Measurements from ENCODE around the gene EPHB2. TPM values are rescaled to one million over a fixed set of nuclear protein-coding genes. Genes with fewer than 3 reads are reported as not detected.
A peak's percentile ranks its signal among the peaks of the same experiment; 100 is the strongest.

The EPHB2 gene
- total and polyA plus RNA-seq, 2 of the 8 experiments (the other 6 are each of a cell fraction or from before 2014, with no cell fraction given): 15.8 to 17.2 TPM

DNA sequence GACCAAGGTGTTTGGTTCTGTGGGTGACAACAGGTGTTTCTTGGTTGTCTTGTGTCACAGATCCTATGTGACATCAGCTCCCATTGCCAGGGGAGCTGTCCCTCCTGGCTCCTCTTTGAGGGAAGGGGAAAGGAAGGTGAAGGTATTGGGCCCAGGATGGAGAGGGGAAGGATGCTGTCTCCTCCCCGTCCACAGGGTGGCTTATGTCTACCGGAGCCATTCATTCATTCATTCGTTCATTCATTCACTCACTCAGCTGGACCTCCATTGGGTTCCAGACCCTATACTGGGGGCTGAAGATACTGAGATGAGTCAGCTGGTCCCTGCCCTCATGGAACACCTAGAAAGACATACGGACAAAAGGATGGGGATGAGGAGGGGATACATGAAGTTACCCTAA is 38.9 kb downstream of the EPHB2 start:
- Histone ChIP-seq H4K8ac (ENCODE audit: extremely low read depth, insufficient read depth, low read length) (no peak overlapping the region), H3K9me3 (ENCODE audit: insufficient read depth in 2 of 2, low read depth in 1 of 2, low read length in 1 of 2) (no peaks in the 10 kb centered on the region), H3K79me2 (ENCODE audit: control insufficient read depth in 1 of 2, insufficient read depth in 2 of 2, low read length in 2 of 2) (no peaks in the 10 kb centered on the region), H3K56ac (replicated peaks; ENCODE audit: insufficient read length, low read depth, low read length) (no peak overlapping the region), H3K4ac (replicated peaks; ENCODE audit: insufficient read length, low read depth, low read length) (no peak overlapping the region), H3K23ac (ENCODE audit: insufficient read length) (no peak overlapping the region), H3K4me2 (ENCODE audit: insufficient read depth in 1 of 2, low read depth in 2 of 2, low read length in 2 of 2) (no peak overlapping the region), H2AK5ac (ENCODE audit: low read depth, low read length) (no peak overlapping the region), H3K4me1 (replicated peaks in 1 of 4; ENCODE audit: control insufficient read depth in 3 of 4, insufficient read depth in 4 of 4, low read length in 3 of 4) (peaks cover 0 to 5% (median 1%) of the 10 kb centered on the region in 4 experiments; a peak in 2 of 7 replicates), H3K18ac (ENCODE audit: extremely low read depth, low read length) (no peak overlapping the region), H4K20me1 (replicated peaks in 1 of 2; ENCODE audit: control insufficient read depth in 1 of 2, insufficient read depth in 2 of 2, low read length in 2 of 2) (no peaks in the 10 kb centered on the region), H3K36me3 (ENCODE audit: control insufficient read depth in 2 of 4, insufficient read depth in 4 of 4, low read length in 3 of 4) (no peaks in the 10 kb centered on the region; a peak in 1 of 8 replicates), H3K27ac (ENCODE audit: low read depth, low read length) (no peak overlapping the region), H3K79me1 (ENCODE audit: low read depth, low read length) (no peaks in the 10 kb centered on the region), H2BK20ac (ENCODE audit: low read length) (no peak overlapping the region), H2BK5ac (ENCODE audit: low read depth, low read length) (no peak overlapping the region), H3K14ac (ENCODE audit: insufficient read length) (no peak overlapping the region), H2BK15ac (ENCODE audit: low read length) (no peak overlapping the region), H2AFZ (ENCODE audit: low read length) (no peak overlapping the region), H4K5ac (ENCODE audit: insufficient read length, low read depth, low read length) (no peak overlapping the region), H3K4me3 (ENCODE audit: extremely low read depth in 1 of 4, insufficient read depth in 2 of 4, low read depth in 3 of 4, low read length in 4 of 4) (no peak overlapping the region), H2BK120ac (replicated peaks; ENCODE audit: low read depth, low read length) (no peak overlapping the region), H2BK12ac (ENCODE audit: low read depth, low read length) (no peak overlapping the region), H4K91ac (replicated peaks; ENCODE audit: insufficient read length, low read length) (no peak overlapping the region), H3K9ac (replicated peaks in 1 of 4; ENCODE audit: extremely low read depth in 1 of 4, low read depth in 3 of 4, low read length in 3 of 4) (no peak overlapping the region), H3K23me2 (ENCODE audit: low read depth, low read length) (no peaks in the 10 kb centered on the region), H3K27me3 (replicated peaks in 1 of 4; ENCODE audit: control insufficient read depth in 3 of 4, extremely low read depth in 1 of 4, insufficient read depth in 3 of 4, low read length in 3 of 4) (no peaks in the 10 kb centered on the region)
- no peak for TF ChIP-seq RNF2 (IDR thresholded peaks at IDR 0.05; ENCODE audit: borderline replicate concordance, low read depth, low read length, missing control alignments, poor library complexity, severe bottlenecking)
- no peak for TF ChIP-seq YY1 (IDR thresholded peaks at IDR 0.05; ENCODE audit: low read depth, low read length)
- TF ChIP-seq, protein P1, sequence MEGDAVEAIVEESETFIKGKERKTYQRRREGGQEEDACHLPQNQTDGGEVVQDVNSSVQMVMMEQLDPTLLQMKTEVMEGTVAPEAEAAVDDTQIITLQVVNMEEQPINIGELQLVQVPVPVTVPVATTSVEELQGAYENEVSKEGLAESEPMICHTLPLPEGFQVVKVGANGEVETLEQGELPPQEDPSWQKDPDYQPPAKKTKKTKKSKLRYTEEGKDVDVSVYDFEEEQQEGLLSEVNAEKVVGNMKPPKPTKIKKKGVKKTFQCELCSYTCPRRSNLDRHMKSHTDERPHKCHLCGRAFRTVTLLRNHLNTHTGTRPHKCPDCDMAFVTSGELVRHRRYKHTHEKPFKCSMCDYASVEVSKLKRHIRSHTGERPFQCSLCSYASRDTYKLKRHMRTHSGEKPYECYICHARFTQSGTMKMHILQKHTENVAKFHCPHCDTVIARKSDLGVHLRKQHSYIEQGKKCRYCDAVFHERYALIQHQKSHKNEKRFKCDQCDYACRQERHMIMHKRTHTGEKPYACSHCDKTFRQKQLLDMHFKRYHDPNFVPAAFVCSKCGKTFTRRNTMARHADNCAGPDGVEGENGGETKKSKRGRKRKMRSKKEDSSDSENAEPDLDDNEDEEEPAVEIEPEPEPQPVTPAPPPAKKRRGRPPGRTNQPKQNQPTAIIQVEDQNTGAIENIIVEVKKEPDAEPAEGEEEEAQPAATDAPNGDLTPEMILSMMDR (IDR thresholded peaks at IDR 0.05; ENCODE audit: control extremely low read depth in 1 of 3, insufficient read depth in 1 of 3, low read depth in 1 of 3, low read length in 3 of 3): peak in 2 of 3 experiments; percentile 30 to 48; a peak in 3 of 4 replicates
- TF ChIP-seq KDM4A (IDR thresholded peaks at IDR 0.05; ENCODE audit: low read depth, low read length, severe bottlenecking): no peak
- TF ChIP-seq HDAC6 (IDR thresholded peaks at IDR 0.05; ENCODE audit: low read depth, low read length): no peak
- no peak for TF ChIP-seq CEBPB (IDR thresholded peaks at IDR 0.05; ENCODE audit: low read depth, low read length)
- TF ChIP-seq RAD21 (IDR thresholded peaks at IDR 0.05 in 1 of 2, conservative IDR thresholded peaks at IDR 0.05 in 1 of 2; ENCODE audit: low read depth in 2 of 2, low read length in 2 of 2): peak in 1 of 2 experiments; percentile 25; a peak in 2 of 4 replicates
- no peak for TF ChIP-seq SRF (IDR thresholded peaks at IDR 0.05; ENCODE audit: low read depth, low read length)
- TF ChIP-seq ZNF274 (IDR thresholded peaks at IDR 0.05; ENCODE audit: borderline replicate concordance, extremely low read depth, low read length): no peak
- 75% methylated on average over 4 of the region's 4 CpGs; no CpG with 5 or more reads in 1 of the 2 experiments for WGBS, 2 experiments (ENCODE audit: extremely low coverage in 1 of 2, insufficient coverage in 1 of 2, insufficient read length in 1 of 2, insufficient replicate concordance in 2 of 2, low coverage in 1 of 2, low lambda C conversion rate in 2 of 2, missing lambda C conversion rate in 1 of 2)
- POLR2A ChIA-PET (ENCODE audit: partially characterized antibody): no interaction called here
- CTCF ChIA-PET (ENCODE audit: partially characterized antibody): interaction anchor here (0.8 to 6.0 kb wide), 17 partner anchors 8 to 122 kb away, joined by 3 to 46 read pairs (median 3); no protein-coding TSS in a partner anchor
- FAIRE-seq (no peak), DNase-seq (ENCODE audit: low read depth in 1 of 2, low spot score in 2 of 2) (no peak)
